K562 (cell line): ENCODE measurements around the gene NCDN. TPM values are rescaled to one million over a fixed set of nuclear protein-coding genes. Genes with fewer than 3 reads are reported as not detected.

Experiments used
- ARID1B ChIP-seq: fragments of 450-650 bp; IDR thresholded peaks from 2 replicates; pipeline ENCODE4 v1.6.1; 2016; ENCODE audit warnings: antibody characterized with exemption, mild to moderate bottlenecking, inconsistent platforms
- CBX8 ChIP-seq: fragments of 200-600 bp; sonication (generic); IDR thresholded peaks from 2 replicates; pipeline ENCODE4 v1.6.1; 2012; ENCODE audit warnings: borderline replicate concordance, mixed run types, low read depth, mild to moderate bottlenecking, moderate library complexity, mixed read lengths, low read length, control low read depth, inconsistent platforms; ENCODE audit not compliant: poor library complexity, severe bottlenecking; ENCODE audit errors: extremely low read depth
- CREB3 ChIP-seq: fragments of 450-650 bp; conservative IDR thresholded peaks from 2 replicates; pipeline ENCODE4 v1.6.1; 2016; ENCODE audit warnings: missing genetic modification characterization, low read depth, mild to moderate bottlenecking, missing compliant biosample characterization, moderate library complexity
- CTBP1 ChIP-seq: fragments of 450-650 bp; IDR thresholded peaks from 2 replicates; pipeline ENCODE4 v1.6.1; 2016; ENCODE audit warnings: borderline replicate concordance
- ESRRB ChIP-seq: fragments of 250-450 bp; sonication (Bioruptor Pico); IDR thresholded peaks from 2 replicates; pipeline ENCODE4 v1.5.0; 2020; ENCODE audit warnings: mild to moderate bottlenecking, moderate library complexity, borderline replicate concordance
- FOS ChIP-seq: IDR thresholded peaks from 3 replicates; pipeline ENCODE4 v1.6.1; 2011; ENCODE audit not compliant: insufficient read length; ENCODE audit errors: extremely low read depth
- GTF2A2 ChIP-seq: IDR thresholded peaks from 2 replicates; pipeline ENCODE4 v1.6.1; 2016; ENCODE audit warnings: mild to moderate bottlenecking, missing genetic modification characterization, missing compliant biosample characterization
- GTF2E2 ChIP-seq: fragments of 200-800 bp; sonication (Bioruptor generic); IDR thresholded peaks from 2 replicates; pipeline ENCODE4 v1.6.1; 2016; ENCODE audit warnings: missing genetic modification characterization, missing compliant biosample characterization
- KDM5B ChIP-seq: fragments of 200-600 bp; sonication (generic); IDR thresholded peaks from 2 replicates; pipeline ENCODE4 v1.6.1; 2012; ENCODE audit warnings: low read depth, mild to moderate bottlenecking, moderate library complexity, low read length, control low read depth, inconsistent platforms; ENCODE audit not compliant: insufficient replicate concordance
- KLF16 ChIP-seq: IDR thresholded peaks from 2 replicates; pipeline ENCODE4 v1.6.1; 2016; ENCODE audit warnings: antibody characterized with exemption
- NFE2L1 ChIP-seq: fragments of 450-650 bp; IDR thresholded peaks from 2 replicates; pipeline ENCODE4 v1.6.1; 2016; ENCODE audit warnings: missing genetic modification characterization, low read depth, mild to moderate bottlenecking, missing compliant biosample characterization, moderate library complexity, borderline replicate concordance
- PHF20 ChIP-seq: fragments of 450-650 bp; IDR thresholded peaks from 2 replicates; pipeline ENCODE4 v1.6.1; 2018; ENCODE audit not compliant: partially characterized antibody
- PRMT5 ChIP-seq: sonication (generic); formaldehyde crosslinking; IDR thresholded peaks from 2 replicates; pipeline ENCODE4 v1.5.0; 2020; ENCODE audit warnings: missing genetic modification reagents
- PTTG1 ChIP-seq: fragments of 450-650 bp; IDR thresholded peaks from 2 replicates; pipeline ENCODE4 v1.6.1; 2016; ENCODE audit warnings: low read depth, mild to moderate bottlenecking, missing genetic modification characterization, missing compliant biosample characterization
- RAD51 ChIP-seq: fragments of 450-650 bp; IDR thresholded peaks from 2 replicates; pipeline ENCODE4 v1.7.1; 2016; ENCODE audit warnings: low read depth, mild to moderate bottlenecking, borderline replicate concordance
- RHOXF2B ChIP-seq: fragments of 250-450 bp; sonication (Bioruptor Pico); conservative IDR thresholded peaks from 2 replicates; pipeline ENCODE4 v1.5.1; 2021
- SRSF7 ChIP-seq: fragments of 200-400 bp; formaldehyde crosslinking; optimal IDR thresholded peaks from 2 replicates; pipeline ENCODE3; 2017; ENCODE audit warnings: mild to moderate bottlenecking, low read depth, low read length
- TEAD2 ChIP-seq: fragments of 450-650 bp; IDR thresholded peaks from 2 replicates; pipeline ENCODE4 v1.6.1; 2016; ENCODE audit warnings: missing genetic modification characterization, control low read depth, missing compliant biosample characterization
- TGIF2 ChIP-seq: sonication (generic); formaldehyde crosslinking; IDR thresholded peaks from 2 replicates; pipeline ENCODE4 v1.8.1; 2022; ENCODE audit warnings: mild to moderate bottlenecking, missing genetic modification reagents, moderate library complexity
- ZNF174 ChIP-seq: fragments of 250-450 bp; sonication (Bioruptor Pico); IDR thresholded peaks from 2 replicates; pipeline ENCODE4 v1.4.0; 2020; ENCODE audit warnings: mild to moderate bottlenecking
- ZNF354B ChIP-seq: fragments of 250-450 bp; sonication (Bioruptor Pico); IDR thresholded peaks from 2 replicates; pipeline ENCODE4 v1.4.0; 2020
- ZNF507 ChIP-seq: conservative IDR thresholded peaks from 2 replicates; pipeline ENCODE4 v1.6.1; 2017; ENCODE audit warnings: missing genetic modification characterization, missing compliant biosample characterization
- ZNF592 ChIP-seq: fragments of 450-650 bp; IDR thresholded peaks from 2 replicates; pipeline ENCODE4 v1.6.1; 2017; ENCODE audit warnings: antibody characterized with exemption, mild to moderate bottlenecking
- polyA plus RNA-seq, 8 experiments: library from polyadenylated mRNA; depleted of rRNA in 4 of 8; stranded (reverse) in 5 of 8; unstranded in 3 of 8; fragments of >200 nt; fragmentation: Nextera tagmentation in 2 of 8; fragmentation: Illumina TruSeq in 1 of 8; extraction: Ambion mirVana in 2 of 8; extraction: Trizol in 1 of 8; gene quantifications; 2 replicates each; pipeline versions ENCODE4 v1.2.1 to v1.2.3, GENCODE V29; 2011 to 2014; ENCODE audit warnings: inconsistent platforms in 1 of 8, missing spikeins in 1 of 8
- total RNA-seq, 7 experiments: library from RNA; depleted of rRNA in 6 of 7; stranded (reverse); fragments of >200 nt in 6 of 7; fragmentation: Illumina TruSeq in 2 of 7; extraction: Trizol in 2 of 7; gene quantifications; 2 replicates each; pipeline versions ENCODE4 v1.2.1 to v1.2.3, GENCODE V29; 2011 to 2021; ENCODE audit warnings: low replicate concordance in 1 of 7

NCDN gene
- total and polyA plus RNA-seq, 9 of the 15 experiments (the other 6 are each of a cell fraction or from before 2014, with no cell fraction given), result 1.9 to 35.1 (median 10.7) TPM

DNA sequence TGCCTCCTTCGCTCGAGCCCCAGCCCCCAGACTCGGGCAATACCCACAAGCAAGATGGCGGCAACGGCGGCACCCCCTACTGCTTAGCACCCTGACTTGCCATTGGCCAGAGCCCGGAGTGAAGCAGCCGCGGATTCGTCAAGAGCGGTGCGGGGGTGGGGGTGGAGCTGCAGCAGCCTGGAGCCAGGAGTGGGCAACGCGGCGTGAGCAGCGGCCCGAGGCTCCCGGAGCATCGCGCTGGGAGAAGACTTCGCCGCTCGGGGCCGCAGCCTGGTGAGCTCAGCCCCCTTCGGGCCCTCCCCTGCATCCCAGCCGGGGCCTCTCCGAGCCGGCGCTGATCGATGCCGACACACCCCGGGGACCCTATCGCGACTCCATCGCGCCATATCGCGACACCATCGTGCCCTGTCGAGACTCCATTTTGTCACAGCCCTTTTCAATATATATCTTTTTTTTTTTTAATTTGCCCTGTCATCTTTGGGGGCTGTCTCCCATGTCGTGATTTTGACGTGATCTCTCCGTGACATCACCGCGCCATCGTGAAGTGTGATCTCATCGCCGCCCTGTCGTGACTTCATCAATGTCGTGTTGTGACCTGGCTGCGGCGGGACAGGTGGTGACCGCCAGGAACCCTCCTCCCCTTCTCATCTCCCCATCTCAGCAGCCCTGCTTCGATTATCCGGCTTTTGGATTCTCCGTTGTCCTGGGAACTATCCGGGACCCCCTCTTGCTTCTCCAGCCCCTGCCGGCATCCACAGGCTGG is at the start of gene NCDN (continued):
- TF ChIP-seq ZNF592, result no peak
- no peak for TF ChIP-seq ZNF507 (tag)
- no peak for TF ChIP-seq TGIF2 (CRISPR knock-in tag)
- TF ChIP-seq RHOXF2B (CRISPR knock-in tag), result 0 out of 2 replicates have a peak, but pooled peaks have one; percentile 32
- TF ChIP-seq SRSF7, result no peak
- peak; percentile 98 for TF ChIP-seq FOS
- TF ChIP-seq PHF20, result no peak
- TF ChIP-seq CBX8, result no peak
- TF ChIP-seq ARID1B, result peak; percentile 46; the same call in 1 of the 2 replicates
- TF ChIP-seq NFE2L1 (tag), result no peak
- TF ChIP-seq KDM5B, result peak; percentile 86
- TF ChIP-seq CTBP1, result no peak; the same call in 1 of the 2 replicates
- no peak for TF ChIP-seq TEAD2 (tag)
- TF ChIP-seq ZNF354B (CRISPR knock-in tag), result no peak
- no peak for TF ChIP-seq PRMT5 (CRISPR knock-in tag)
- TF ChIP-seq KLF16, result peak; percentile 43; the same call in 1 of the 2 replicates
- TF ChIP-seq GTF2E2 (tag), result no peak
- TF ChIP-seq ZNF174 (CRISPR knock-in tag), result no peak
- no peak for TF ChIP-seq GTF2A2 (tag)
- TF ChIP-seq RAD51, result 0 out of 2 replicates have a peak, but pooled peaks have one; percentile 25
- no peak for TF ChIP-seq CREB3
- TF ChIP-seq PTTG1 (tag), result no peak
- TF ChIP-seq ESRRB (CRISPR knock-in tag), result no peak
